B cell (primary cell): ENCODE results near the gene CTNNBL1. TPM values are rescaled to one million over a fixed set of nuclear protein-coding genes. Genes with fewer than 3 reads are reported as not detected.
A peak's percentile ranks its signal among the peaks of the same experiment; 100 is the strongest.

Experiments used
- ATAC-seq: fragments of 200-7000 bp; cut with Tn5 transposase; one replicate; pipeline ENCODE4 v1.10.0; 2021; ENCODE audit warnings: low read depth, mild to moderate bottlenecking, moderate number of reproducible peaks, moderate library complexity
- CTCF ChIA-PET: fragments of 350-600 bp; sonication (Branson Sonifier 250); formaldehyde crosslinking; loops from one replicate; lab custom pipeline; 2021; ENCODE audit warnings: antibody characterized with exemption, inconsistent platforms; lab: Charles Lee
- POLR2A ChIA-PET: fragments of 350-600 bp; sonication (Branson Sonifier 250); formaldehyde crosslinking; loops from one replicate; lab custom pipeline; 2021; ENCODE audit warnings: antibody characterized with exemption; lab: Charles Lee
- DNase-seq: peaks from one replicate; pipeline ENCODE4 v3.0.0; 2013
- H2AFZ ChIP-seq: 2 replicates; pipeline ENCODE4 v1.6.1; 2012; ENCODE audit warnings: mild to moderate bottlenecking, low read depth, low read length; ENCODE audit not compliant: insufficient read depth, poor library complexity, severe bottlenecking
- H3K27ac ChIP-seq, 2 donors: 1 replicate in 1 of 2; 2 replicates in 1 of 2; pipeline ENCODE4 v1.5.1; 2012 to 2013; ENCODE audit warnings: low read length in 2 of 2, mild to moderate bottlenecking in 2 of 2, moderate library complexity in 1 of 2
- H3K27me3 ChIP-seq, 4 experiments: fragments of 200-600 bp in 1 of 4; sonication (generic) in 1 of 4; replicated peaks in 1 of 4; 1 replicate in 2 of 4; 2 replicates in 2 of 4; pipeline versions ENCODE4 v1.6.1 to v1.7.0; 2013 to 2016; ENCODE audit warnings: low read length in 3 of 4, mild to moderate bottlenecking in 2 of 4, mixed read lengths in 1 of 4, moderate library complexity in 1 of 4; ENCODE audit not compliant: insufficient read depth in 4 of 4, control insufficient read depth in 3 of 4; ENCODE audit errors: control extremely low read depth in 1 of 4
- H3K36me3 ChIP-seq, 2 experiments: replicated peaks in 1 of 2; 1 replicate in 1 of 2; 2 replicates in 1 of 2; pipeline versions ENCODE4 v1.6.1 to v1.7.1; 2013; ENCODE audit warnings: low read length in 1 of 2; ENCODE audit not compliant: insufficient read depth in 2 of 2, control insufficient read depth in 1 of 2; ENCODE audit errors: control extremely low read depth in 1 of 2, extremely low read depth in 1 of 2
- H3K4me1 ChIP-seq, 2 donors: fragments of 200-600 bp in 1 of 2; sonication (generic) in 1 of 2; 1 replicate in 1 of 2; 2 replicates in 1 of 2; pipeline versions ENCODE4 v1.5.1 to v1.6.1; 2013 to 2017; ENCODE audit warnings: low read length in 2 of 2; ENCODE audit not compliant: control insufficient read depth in 2 of 2, insufficient read depth in 2 of 2
- H3K4me2 ChIP-seq: replicated peaks from 2 replicates; pipeline ENCODE3; 2012; ENCODE audit warnings: mild to moderate bottlenecking, low read depth, low read length; ENCODE audit not compliant: poor library complexity, severe bottlenecking
- H3K4me3 ChIP-seq, 5 experiments: fragments of 200-600 bp in 1 of 5; sonication (generic) in 1 of 5; 1 replicate in 3 of 5; 2 replicates in 2 of 5; pipeline versions ENCODE4 v1.5.1 to v1.7.0; 2011 to 2016; ENCODE audit warnings: low read length in 4 of 5, mild to moderate bottlenecking in 4 of 5, low read depth in 2 of 5, control low read depth in 1 of 5, moderate library complexity in 1 of 5; ENCODE audit not compliant: insufficient read depth in 1 of 5; ENCODE audit errors: control extremely low read depth in 1 of 5, extremely low read depth in 1 of 5
- H3K79me2 ChIP-seq: fragments of 200-600 bp; sonication (generic); one replicate; pipeline ENCODE4 v1.6.0; 2016; ENCODE audit warnings: low read length; ENCODE audit not compliant: control insufficient read depth, insufficient read depth
- H3K9ac ChIP-seq: fragments of 200-600 bp; sonication (generic); 2 replicates; pipeline ENCODE4 v1.6.1; 2017; ENCODE audit warnings: mild to moderate bottlenecking, low read length, moderate library complexity
- H3K9me3 ChIP-seq, 3 donors: one replicate each; pipeline versions ENCODE4 v1.6.1 to v1.7.1; 2013; ENCODE audit warnings: low read length in 2 of 3; ENCODE audit not compliant: control insufficient read depth in 2 of 3, insufficient read depth in 1 of 3; ENCODE audit errors: control extremely low read depth in 1 of 3
- H4K20me1 ChIP-seq: 2 replicates; pipeline ENCODE4 v1.6.0; 2012; ENCODE audit warnings: mild to moderate bottlenecking, low read length; ENCODE audit not compliant: insufficient read depth, control insufficient read depth, poor library complexity, severe bottlenecking
- H3K27ac Mint-ChIP-seq: one replicate; pipeline ENCODE4 v1.8.0; 2021; ENCODE audit warnings: mixed read lengths
- H3K27me3 Mint-ChIP-seq: one replicate; pipeline ENCODE4 v1.8.0; 2021; ENCODE audit warnings: mixed read lengths
- H3K4me1 Mint-ChIP-seq: one replicate; pipeline ENCODE4 v1.8.0; 2021; ENCODE audit warnings: mixed read lengths
- H3K4me3 Mint-ChIP-seq: one replicate; pipeline ENCODE4 v1.8.0; 2021; ENCODE audit warnings: mixed read lengths
- H3K9me3 Mint-ChIP-seq: one replicate; pipeline ENCODE4 v1.8.0; 2022; ENCODE audit warnings: mixed read lengths; ENCODE audit not compliant: insufficient read depth
- CTCF ChIP-seq: fragments of 200-600 bp; IDR thresholded peaks from one replicate; pipeline ENCODE4 v1.8.0; 2022; ENCODE audit warnings: antibody characterized with exemption, mild to moderate bottlenecking
- EZH2 ChIP-seq: IDR thresholded peaks from 2 replicates; pipeline ENCODE4 v1.6.1; 2012; ENCODE audit warnings: borderline replicate concordance, low read depth, mild to moderate bottlenecking, moderate library complexity, low read length; ENCODE audit not compliant: insufficient read depth, poor library complexity, severe bottlenecking
- WGBS: methylation state at CpG from one replicate; pipeline ENCODE4 v1.1.5; 2013; ENCODE audit warnings: missing lambda C conversion rate; ENCODE audit not compliant: insufficient coverage; 5-methylcytosine and 5-hydroxymethylcytosine counted together
- intact Hi-C: fragments of 100-400 bp; cut with micrococcal nuclease; formaldehyde crosslinking; loops from one replicate; pipeline ENCODE4 v1.10.0; 2022
- polyA plus RNA-seq: library from polyadenylated mRNA; depleted of rRNA; stranded (reverse); fragments of >200 nt; gene quantifications from 2 replicates; pipeline ENCODE4 v1.2.3, GENCODE V29; 2012
- total RNA-seq, 2 donors: library from RNA; stranded (reverse); fragments of 120-200 nt in 1 of 2; gene quantifications; 1 replicate in 1 of 2; 2 replicates in 1 of 2; pipeline versions ENCODE4 v1.2.3 to v1.2.4, GENCODE V29; 2013 to 2022

The CTNNBL1 gene
- total and polyA plus RNA-seq, 2 donors (not counting 1 experiment from before 2014, with no cell fraction given) = 25.3 to 64.7 TPM

DNA sequence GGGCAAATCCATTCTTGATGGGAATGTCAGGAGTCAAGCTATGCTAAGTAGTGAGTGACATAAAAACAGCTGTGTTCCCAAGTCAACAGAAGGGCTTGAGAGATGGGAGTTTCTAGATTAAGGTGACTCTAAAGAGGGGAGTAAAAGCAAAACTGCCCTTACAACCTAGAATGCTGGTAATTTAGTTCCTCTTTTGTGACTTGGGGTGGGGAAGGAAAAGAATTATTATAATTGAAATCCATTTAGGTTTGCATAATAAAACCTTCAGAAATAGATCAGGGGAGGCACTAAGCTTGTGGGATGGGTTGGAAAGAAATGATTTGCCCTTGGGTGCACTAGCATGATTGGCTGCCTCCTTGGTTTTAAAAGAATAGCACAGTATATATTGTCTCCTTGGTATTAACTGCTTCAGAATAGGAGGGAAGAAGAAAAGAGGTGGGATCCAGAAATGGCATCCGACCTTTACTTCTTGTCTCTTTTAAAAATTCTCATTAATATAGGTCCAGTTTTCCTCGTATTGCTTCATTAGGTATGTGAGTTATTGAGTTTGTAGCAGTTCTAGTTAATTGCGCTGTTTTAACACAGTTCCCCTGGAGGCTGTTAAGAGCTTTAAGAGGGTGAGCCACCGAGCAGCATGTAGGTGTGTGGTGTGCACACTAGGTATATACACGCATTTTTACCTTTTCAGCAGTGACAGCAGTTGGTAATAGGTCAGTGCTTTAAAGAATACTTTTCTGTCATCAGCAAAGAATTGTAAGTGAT is 113.8 kb downstream of the CTNNBL1 start:
- peaks cover 65% of the 10 kb centered on the region for H3K4me1 Mint-ChIP-seq
- Histone ChIP-seq H3K9ac (peak overlapping the region; percentile 3), H3K9me3 (no peaks in the 10 kb centered on the region), H3K27me3 (no peaks in the 10 kb centered on the region), H3K4me3 (peak overlapping the region in 1 of 5 experiments; percentile 32), H3K79me2 (peaks cover 44% of the 10 kb centered on the region), H3K4me1 (peaks cover 61 to 63% of the 10 kb centered on the region in 2 donors), H2AFZ (no peak overlapping the region), H3K36me3 (peaks cover 0 to 24% of the 10 kb centered on the region in 2 experiments), H3K27ac (peak overlapping the region; percentile 49 to 91), H3K4me2 (peak overlapping the region; percentile 59), H4K20me1 (no peaks in the 10 kb centered on the region)
- intact Hi-C loops = loop anchor here (10.0 kb wide), 1 partner anchor 53 kb away; no protein-coding TSS in a partner anchor
- CTCF ChIA-PET = interaction anchor here (0.9 kb wide), 1 partner anchor 12 kb away, joined by 3 read pairs; no protein-coding TSS in a partner anchor
- POLR2A ChIA-PET = no interaction called here
- TF ChIP-seq CTCF = no peak
- no peak for TF ChIP-seq EZH2
- ATAC-seq = no peak
- H3K9me3 Mint-ChIP-seq = no peaks in the 10 kb centered on the region
- H3K4me3 Mint-ChIP-seq = peak overlapping the region; percentile 47
- WGBS = 100% methylated on average over 3 of the region's 5 CpGs
- peak overlapping the region; percentile 99 for H3K27ac Mint-ChIP-seq
- peak; percentile 41 for DNase-seq
- H3K27me3 Mint-ChIP-seq = no peaks in the 10 kb centered on the region
